ENCODE results near the gene C1R.
A peak's percentile ranks its signal among the peaks of the same experiment; 100 is the strongest.
"Not testable (repeated sequence)": the region's sequence is repeated elsewhere in the genome, so short reads cannot be mapped to it uniquely, and the experiment has no call there.

C1R gene

GRCh38 chr12:7065073-7065623, 27.1 kb downstream of the C1R start:
- no peak for DNase-seq

GRCh38 chr12:7064516-7064915, 27.7 kb downstream of the C1R start:
- DNase-seq = no peak

DNA sequence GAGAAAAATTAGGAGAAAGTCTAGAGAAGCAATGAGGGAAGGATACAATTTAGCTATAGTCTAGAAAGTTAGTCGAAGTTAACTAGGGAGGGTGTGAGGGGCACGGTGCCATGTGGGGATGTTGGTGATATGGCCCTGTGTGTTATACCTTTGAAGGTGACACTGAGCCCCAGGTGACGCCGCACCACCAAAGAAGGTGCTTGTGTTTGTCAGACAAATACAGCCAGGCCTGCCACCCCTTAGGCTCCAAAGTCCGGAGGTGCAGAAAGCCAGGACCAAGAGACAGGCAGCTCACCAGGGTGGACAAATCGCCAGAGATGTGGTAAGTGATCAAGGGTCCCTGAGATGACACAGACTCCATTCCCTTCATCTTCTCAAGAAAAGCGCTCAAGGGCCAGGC, 30.6 kb downstream of the C1R start:
- DNase-seq = no peak

DNA sequence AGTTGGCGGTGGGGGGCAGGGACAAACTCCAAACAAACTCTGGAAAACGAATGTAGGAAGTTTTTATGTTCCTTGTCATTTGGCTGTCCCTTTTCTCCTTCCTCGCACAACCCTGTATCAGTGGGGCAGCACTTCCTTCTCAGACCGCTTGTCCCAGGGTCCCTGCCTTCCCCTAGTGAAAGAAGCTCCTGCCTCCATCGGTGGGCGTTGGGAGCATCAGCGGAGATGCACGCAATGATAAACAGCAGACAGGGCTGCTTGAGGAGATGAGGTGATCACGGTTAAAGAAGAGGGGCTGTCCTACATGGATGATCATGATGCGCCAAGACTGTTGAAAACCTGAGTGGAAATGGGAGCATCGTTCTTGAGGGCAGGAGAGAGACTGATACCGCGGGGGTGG, 31.1 kb downstream of the C1R start:
- no peak for DNase-seq

- DNase-seq = no peak
Observed at GRCh38 chr12:7060353-7060954, 31.8 kb downstream of the C1R start, which contains the start of gene C1S. Gene C1S (plus strand): TSS chr12:7060718. CDS start chr12:7061913, 1,195 bp downstream.

- DNase-seq = no peak
Observed at GRCh38 chr12:7059780-7060179, 32.5 kb downstream of the C1R start.

DNA sequence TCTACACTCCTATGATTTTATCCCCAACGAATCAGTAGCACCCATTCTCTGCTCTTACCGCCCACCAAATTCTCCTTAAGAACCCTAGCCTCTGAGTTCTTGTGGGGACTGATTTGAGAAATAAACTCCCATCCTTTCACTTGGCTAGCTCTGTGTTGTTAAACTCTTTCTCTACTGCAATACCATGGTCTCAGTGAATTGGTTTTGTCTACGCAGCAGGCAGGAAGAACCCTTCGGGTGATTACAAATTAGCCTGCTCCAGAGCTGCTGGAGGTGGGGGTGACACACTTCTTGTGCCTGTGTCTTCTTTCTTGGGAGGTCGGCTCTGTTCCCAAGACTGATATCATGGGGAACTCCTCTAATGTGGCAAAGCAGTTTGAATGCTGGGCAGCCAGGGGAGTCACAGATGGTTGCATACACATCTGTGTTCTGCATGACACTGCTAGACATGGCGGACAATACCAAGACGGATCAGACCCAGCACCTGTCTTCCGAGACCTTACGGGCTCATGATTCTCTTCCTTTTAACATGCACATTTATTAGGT, 33.3 kb downstream of the C1R start:
- DNase-seq = no peak

- DNase-seq = no peak
Observed at GRCh38 chr12:7058163-7058845, 33.9 kb downstream of the C1R start.

- not testable (repeated sequence) for DNase-seq
Observed at GRCh38 chr12:7055736-7056135, 36.5 kb downstream of the C1R start.

DNA sequence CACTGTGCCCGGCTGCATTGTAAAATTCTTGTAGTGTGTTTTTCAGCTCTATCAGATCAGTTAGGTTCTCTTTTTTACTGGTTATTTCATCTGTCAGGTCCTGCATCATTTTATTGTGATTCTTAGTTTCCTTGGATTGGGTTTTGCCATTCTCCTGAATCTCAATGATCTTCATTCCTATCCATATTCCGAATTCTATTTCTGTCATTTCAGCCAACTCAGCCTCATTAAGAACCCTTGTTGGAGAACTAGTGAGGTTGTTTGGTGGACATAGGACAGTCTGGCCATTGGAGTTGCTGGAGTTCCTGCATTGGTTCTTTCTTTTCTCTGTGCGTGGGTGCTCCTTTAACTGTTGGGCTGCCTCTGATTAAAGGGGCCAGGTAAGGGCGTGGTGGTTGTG, 37.3 kb downstream of the C1R start:
- DNase-seq = no peak

DNA sequence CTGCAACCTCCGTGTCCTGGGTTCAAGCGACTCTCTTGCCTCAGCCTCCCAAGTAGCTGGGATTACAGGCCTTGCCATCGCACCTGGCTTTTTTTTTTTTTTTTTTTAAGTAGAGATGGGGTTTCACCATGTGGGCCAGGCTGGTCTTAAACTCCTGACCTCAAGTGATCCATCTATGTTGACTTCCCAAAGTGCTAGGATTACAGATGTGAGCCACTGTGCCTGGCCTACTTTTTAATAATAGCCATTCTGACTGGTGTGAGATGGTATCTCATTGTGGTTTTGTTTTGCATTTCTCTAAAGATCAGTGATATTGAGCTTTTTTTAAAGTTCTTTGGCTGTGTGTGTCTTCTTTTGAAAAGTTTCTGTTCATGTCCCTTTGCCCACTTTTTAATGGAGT, 42.3 kb downstream of the C1R start:
- DNase-seq = not testable (repeated sequence)

DNA sequence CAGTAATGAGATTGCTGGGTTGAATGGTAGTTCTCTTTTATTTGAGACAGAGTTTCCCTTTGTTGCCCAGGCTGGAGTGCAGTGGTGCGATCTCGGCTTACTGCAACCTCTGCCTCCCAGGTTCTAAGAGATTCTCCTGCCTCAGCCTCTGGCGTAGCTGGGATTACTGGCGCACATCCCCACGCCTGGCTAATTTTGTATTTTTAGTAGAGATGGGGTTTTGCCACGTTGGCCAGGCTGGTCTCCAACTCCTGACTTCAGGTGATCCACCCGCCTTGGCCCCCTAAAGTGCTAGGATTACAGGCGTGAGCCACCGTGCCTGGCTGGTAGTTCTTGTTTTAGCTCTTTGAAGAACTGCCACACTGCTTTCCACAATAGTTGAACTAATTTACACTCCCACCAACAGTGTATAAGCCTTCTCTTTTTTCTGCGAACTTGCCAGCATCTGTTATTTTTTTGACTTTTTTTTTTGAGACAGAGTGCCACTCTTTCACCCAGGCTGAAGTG, 42.7 kb downstream of the C1R start:
- DNase-seq = not testable (repeated sequence)

GRCh38 chr12:7047306-7047705, 44.9 kb downstream of the C1R start:
- DNase-seq = no peak

DNA sequence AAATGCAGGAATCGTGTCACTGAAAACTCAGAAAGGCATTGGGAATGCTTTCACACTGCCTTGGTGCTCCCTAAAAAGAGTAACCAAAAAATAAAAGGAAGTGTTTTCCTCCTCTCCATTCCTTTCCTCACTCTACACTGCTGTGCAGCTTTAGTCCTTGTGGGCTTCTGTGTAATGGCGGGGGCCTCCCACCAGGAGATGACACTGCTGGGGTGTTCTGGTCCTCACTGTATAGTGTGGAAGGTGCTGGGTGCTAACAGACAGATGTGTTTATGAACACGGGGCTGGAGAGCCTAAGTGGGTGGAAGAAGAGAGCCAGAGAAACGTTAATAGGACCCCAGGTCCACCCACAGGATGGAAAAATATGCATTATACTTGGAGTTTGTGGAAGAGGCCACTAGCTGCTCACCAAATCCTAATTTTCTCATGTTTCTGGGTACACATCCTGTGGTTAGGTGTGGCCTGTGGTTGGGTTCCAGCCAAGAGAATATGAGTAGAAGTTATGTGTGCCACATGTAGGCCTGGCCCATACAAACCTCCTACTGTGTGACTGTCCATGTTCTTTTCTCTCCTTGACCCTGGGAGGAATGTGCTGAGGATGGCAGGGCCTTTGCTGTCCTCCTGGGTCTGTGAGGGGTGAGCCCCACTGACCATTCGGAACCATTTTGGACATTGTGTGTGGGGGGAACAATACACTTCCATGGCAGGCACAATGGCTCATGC, 45.7 kb downstream of the C1R start:
- DNase-seq = no peak

DNA sequence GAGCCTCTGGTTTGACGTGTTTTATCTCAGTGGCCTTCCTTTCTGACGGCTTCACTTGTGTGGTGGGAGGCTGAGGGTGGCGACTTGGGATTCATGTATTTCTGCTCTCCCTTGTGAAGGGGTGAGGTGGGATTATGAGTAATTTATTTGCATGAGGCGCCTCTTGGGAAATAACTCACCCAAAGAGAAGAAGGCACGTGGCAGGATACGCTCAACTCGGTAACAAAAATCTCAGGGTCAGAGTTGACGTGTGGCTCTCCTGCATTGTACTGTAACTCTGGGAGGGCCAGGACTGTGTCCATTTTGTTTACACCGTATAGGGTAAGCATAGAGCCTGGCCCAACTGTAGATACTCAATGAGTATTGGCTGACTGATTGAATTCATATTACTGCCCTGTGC, 46.3 kb downstream of the C1R start:
- no peak for DNase-seq

DNA sequence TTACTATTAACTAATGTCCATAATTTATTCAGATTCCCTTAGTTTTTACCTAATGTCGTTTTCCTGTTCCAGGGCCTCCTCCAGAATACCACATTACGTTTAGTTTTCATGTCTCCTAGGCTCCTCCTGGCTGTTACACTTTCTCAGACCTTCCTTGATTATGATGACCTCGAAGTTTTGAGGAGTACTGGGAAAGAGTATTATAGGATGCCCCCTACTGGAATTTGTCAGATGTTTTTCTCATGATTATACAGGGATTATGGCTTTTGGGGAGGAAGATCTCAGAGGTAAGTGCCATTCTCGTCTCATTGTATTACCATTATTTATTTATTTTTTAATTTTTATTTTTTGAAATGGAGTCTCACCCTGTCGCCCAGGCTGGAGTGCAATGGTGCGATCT, 49.4 kb downstream of the C1R start:
- peak in 1 of 2 experiments; percentile 16 for DNase-seq

- no peak for DNase-seq
Observed at GRCh38 chr12:7039403-7039802, 52.8 kb downstream of the C1R start.

DNA sequence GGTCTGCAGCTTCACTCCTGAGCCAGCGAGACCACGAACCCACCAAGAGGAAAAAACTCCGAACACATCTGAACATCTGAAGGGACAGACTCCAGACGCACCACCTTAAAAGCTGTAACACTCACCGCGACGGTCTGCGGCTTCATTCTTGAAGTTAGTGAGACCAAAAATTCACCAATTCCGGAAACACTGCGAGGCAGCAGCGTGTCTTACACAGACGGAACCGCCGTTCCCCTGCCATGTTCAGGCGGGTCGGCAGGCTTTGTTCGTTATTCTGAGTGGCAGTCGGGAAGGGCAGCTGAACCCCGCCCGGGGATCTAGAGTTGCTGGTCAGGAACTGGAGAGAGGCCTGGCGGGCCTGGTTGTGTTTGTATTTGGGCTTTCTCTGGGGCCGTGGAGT, 53.7 kb downstream of the C1R start:
- DNase-seq = no peak

DNA sequence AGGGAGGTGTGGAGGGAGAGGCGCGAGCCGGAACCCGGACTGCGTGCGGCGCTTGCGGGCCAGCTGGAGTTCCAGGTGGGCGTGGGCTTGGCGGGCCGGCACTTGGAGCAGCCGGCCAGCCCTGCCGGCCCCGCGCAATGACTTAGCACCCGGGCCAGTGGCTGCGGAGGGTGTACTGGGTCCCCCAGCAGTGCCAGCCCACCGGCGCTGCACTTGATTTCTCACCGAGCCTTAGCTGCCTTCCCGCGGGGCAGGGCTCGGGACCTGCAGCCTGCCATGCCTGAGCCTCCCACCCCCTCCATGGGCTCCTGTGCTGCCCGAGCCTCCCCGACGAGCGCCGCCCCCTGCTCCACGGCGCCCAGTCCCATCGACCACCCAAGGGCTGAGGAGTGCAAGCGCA, 54.8 kb downstream of the C1R start:
- DNase-seq = not testable (repeated sequence)

- no peak for DNase-seq
Observed at GRCh38 chr12:7035463-7035862, 56.8 kb downstream of the C1R start.

DNA sequence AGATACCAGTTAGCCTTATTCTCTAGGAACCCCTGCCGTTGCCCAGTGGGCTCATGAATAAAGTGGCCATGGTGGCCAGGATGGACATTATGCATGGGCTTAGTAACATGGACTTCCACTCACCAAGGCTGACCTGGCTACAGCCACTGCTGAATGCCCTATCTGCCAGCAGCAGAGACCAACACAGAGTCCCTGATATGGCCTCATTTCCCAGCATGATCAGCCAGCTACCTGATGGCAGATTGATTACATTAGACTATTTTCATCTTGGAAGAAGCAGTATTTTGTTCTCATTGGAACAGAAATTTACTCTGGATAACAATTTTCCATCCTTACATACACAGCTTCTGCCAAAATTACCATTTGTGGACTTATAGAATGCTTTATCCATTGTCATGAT, 57.8 kb downstream of the C1R start:
- no peak for DNase-seq

- DNase-seq = no peak
Observed at GRCh38 chr12:7032990-7033389, 59.3 kb downstream of the C1R start.

- no peak for DNase-seq
Observed at GRCh38 chr12:7031306-7031705, 60.9 kb downstream of the C1R start.
